ENCODE results near the gene GGT1.
A peak's percentile ranks its signal among the peaks of the same experiment; 100 is the strongest.
"Not testable (repeated sequence)": the region's sequence is repeated elsewhere in the genome, so short reads cannot be mapped to it uniquely, and the experiment has no call there.

The GGT1 gene

GRCh38 chr22:24595228-24595627 lies 7.8 kb upstream of the GGT1 start:
- DNase-seq (ENCODE audit: low read depth in 1 of 2, low spot score in 1 of 2), result no peak
- no peaks in the 10 kb centered on the region for H3K27me3 ChIP-seq (ENCODE audit: insufficient read depth, poor library complexity, severe bottlenecking)
- H3K4me3 ChIP-seq (replicated peaks; ENCODE audit: insufficient read depth, low read length), result no peak overlapping the region
- no peak for TF ChIP-seq REST (IDR thresholded peaks at IDR 0.05; ENCODE audit: insufficient replicate concordance, low read depth)
- no peak for TF ChIP-seq CTCF (IDR thresholded peaks at IDR 0.05; ENCODE audit: insufficient read depth, low read length)
- TF ChIP-seq SPI1 (IDR thresholded peaks at IDR 0.05; ENCODE audit: borderline replicate concordance, low read depth), result no peak
- TF ChIP-seq POLR2AphosphoS5 (IDR thresholded peaks at IDR 0.05; ENCODE audit: low read depth), result no peak
- TF ChIP-seq GABPA (IDR thresholded peaks at IDR 0.05; ENCODE audit: low read depth), result no peak
- H3K27ac ChIP-seq (replicated peaks), result no peak overlapping the region

DNA sequence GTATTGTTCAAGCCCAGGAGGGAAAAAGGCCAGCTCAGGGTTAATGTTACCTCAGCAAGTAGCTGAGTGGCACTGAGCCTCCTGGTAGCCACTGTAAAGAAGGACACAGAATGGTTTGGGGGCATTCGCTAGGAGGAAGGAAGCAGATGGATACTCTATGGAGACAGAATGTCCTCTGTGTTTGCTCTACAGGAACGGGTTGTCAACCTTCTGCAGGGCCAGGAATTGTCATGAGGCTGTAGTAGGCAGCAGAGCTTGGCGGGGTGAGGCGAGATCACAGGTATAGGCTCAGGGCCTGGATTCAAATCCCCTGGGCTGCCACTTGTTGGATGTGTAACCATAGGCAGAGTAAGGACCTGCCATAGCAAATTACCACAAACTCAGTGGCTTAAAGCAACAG lies 7.1 kb upstream of the GGT1 start:
- Histone ChIP-seq H3K27me3 (ENCODE audit: insufficient read depth, poor library complexity, severe bottlenecking) (no peaks in the 10 kb centered on the region), H3K27ac (replicated peaks) (no peak overlapping the region), H3K4me3 (replicated peaks; ENCODE audit: insufficient read depth, low read length) (no peak overlapping the region)
- DNase-seq (ENCODE audit: low read depth in 1 of 2, low spot score in 1 of 2), result no peak
- no peak for TF ChIP-seq REST (IDR thresholded peaks at IDR 0.05; ENCODE audit: insufficient replicate concordance, low read depth)
- no peak for TF ChIP-seq CTCF (IDR thresholded peaks at IDR 0.05; ENCODE audit: insufficient read depth, low read length)
- TF ChIP-seq GABPA (IDR thresholded peaks at IDR 0.05; ENCODE audit: low read depth), result no peak
- TF ChIP-seq POLR2AphosphoS5 (IDR thresholded peaks at IDR 0.05; ENCODE audit: low read depth), result no peak

DNA sequence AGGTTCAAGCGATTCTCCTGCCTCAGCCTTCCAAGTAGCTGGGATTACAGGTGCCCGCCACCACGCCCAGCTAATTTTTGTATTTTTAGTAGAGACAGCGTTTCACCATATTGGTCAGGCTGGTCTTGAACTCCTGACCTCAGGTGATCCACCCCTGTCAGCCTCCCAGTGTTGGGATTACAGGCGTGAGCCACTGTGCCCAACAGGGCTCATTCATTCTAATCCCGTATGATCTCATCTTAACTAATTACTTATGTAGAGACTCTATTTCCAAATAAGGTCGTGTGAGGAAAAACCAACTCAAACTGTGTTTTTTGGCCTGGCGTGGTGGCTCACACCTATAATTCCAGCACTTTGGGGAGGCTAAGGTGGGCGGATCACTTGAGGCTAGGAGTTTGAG lies 5.9 kb upstream of the GGT1 start:
- H3K27ac ChIP-seq (replicated peaks); DNase-seq (ENCODE audit: low read depth in 1 of 2, low spot score in 1 of 2); H3K4me3 ChIP-seq (replicated peaks; ENCODE audit: insufficient read depth, low read length): not testable (repeated sequence)

GRCh38 chr22:24599514-24599913 lies 3.5 kb upstream of the GGT1 start:
- H3K27me3 ChIP-seq (ENCODE audit: insufficient read depth, poor library complexity, severe bottlenecking), result no peaks in the 10 kb centered on the region
- H3K4me3 ChIP-seq (replicated peaks; ENCODE audit: insufficient read depth, low read length), result no peak overlapping the region
- no peak overlapping the region for H3K27ac ChIP-seq (replicated peaks)
- TF ChIP-seq REST (IDR thresholded peaks at IDR 0.05; ENCODE audit: insufficient replicate concordance, low read depth) (no peak), SPI1 (IDR thresholded peaks at IDR 0.05; ENCODE audit: borderline replicate concordance, low read depth) (no peak), GABPA (IDR thresholded peaks at IDR 0.05; ENCODE audit: low read depth) (no peak), CTCF (IDR thresholded peaks at IDR 0.05; ENCODE audit: insufficient read depth, low read length) (no peak), POLR2AphosphoS5 (IDR thresholded peaks at IDR 0.05; ENCODE audit: low read depth) (no peak)
- no peak for DNase-seq (ENCODE audit: low read depth in 1 of 2, low spot score in 1 of 2)

More for the DNA sequence above, 5.9 kb upstream of the GGT1 start:
- H3K27me3 ChIP-seq (ENCODE audit: insufficient read depth, poor library complexity, severe bottlenecking), result not testable (repeated sequence)

GRCh38 chr22:24599958-24600715 lies 2.9 kb upstream of the GGT1 start:
- not testable (repeated sequence) for DNase-seq (ENCODE audit: low read depth in 1 of 2, low spot score in 1 of 2); H3K4me3 ChIP-seq (replicated peaks; ENCODE audit: insufficient read depth, low read length)

More at GRCh38 chr22:24599958-24600715, 2.9 kb upstream of the GGT1 start:
- H3K27me3 ChIP-seq (ENCODE audit: insufficient read depth, poor library complexity, severe bottlenecking), result not testable (repeated sequence)
- H3K27ac ChIP-seq (replicated peaks), result peak overlapping the region; percentile 85

All from HL-60 (cell line).